GM19463 (cell line): Measurements from ENCODE around the gene GPR137C.
"Not testable (repeated sequence)": the region's sequence is repeated elsewhere in the genome, so short reads cannot be mapped to it uniquely, and the experiment has no call there.

Source experiments
- ATAC-seq: cut with Tn5 transposase; IDR thresholded peaks from one replicate; pipeline ENCODE4 v1.9.1; 2021; ENCODE audit warnings: mild to moderate bottlenecking, moderate library complexity; ENCODE audit not compliant: unreplicated experiment

Gene GPR137C

GRCh38 chr14:52558688-52559087, 6.1 kb downstream of the GPR137C start:
- no peak for ATAC-seq

- ATAC-seq, result no peak
These were observed 10.5 kb downstream of the GPR137C start for GRCh38 chr14:52563120-52563519.

GRCh38 chr14:52568454-52568853, 15.8 kb downstream of the GPR137C start:
- ATAC-seq, result not testable (repeated sequence)

GRCh38 chr14:52575858-52576257, 23.2 kb downstream of the GPR137C start:
- ATAC-seq, result no peak

GRCh38 chr14:52583544-52583943, 30.9 kb downstream of the GPR137C start:
- ATAC-seq, result no peak

- no peak for ATAC-seq
These were observed 37.0 kb downstream of the GPR137C start for GRCh38 chr14:52589646-52590045.

- ATAC-seq, result no peak
These were observed 37.7 kb downstream of the GPR137C start for GRCh38 chr14:52590318-52590717.

- ATAC-seq, result no peak
These were observed 43.7 kb downstream of the GPR137C start for GRCh38 chr14:52596320-52596719.

GRCh38 chr14:52596861-52597260, 44.2 kb downstream of the GPR137C start:
- no peak for ATAC-seq

- no peak for ATAC-seq
These were observed 45.9 kb downstream of the GPR137C start for GRCh38 chr14:52598568-52598967.

- ATAC-seq, result no peak
These were observed 47.3 kb downstream of the GPR137C start for GRCh38 chr14:52599974-52600373.

GRCh38 chr14:52602131-52602530, 49.5 kb downstream of the GPR137C start:
- no peak for ATAC-seq

GRCh38 chr14:52607061-52607460, 54.4 kb downstream of the GPR137C start:
- no peak for ATAC-seq

GRCh38 chr14:52609445-52610044, 56.9 kb downstream of the GPR137C start:
- no peak for ATAC-seq

- ATAC-seq, result no peak
These were observed 57.6 kb downstream of the GPR137C start for GRCh38 chr14:52610187-52610586.

- no peak for ATAC-seq
These were observed 66.0 kb downstream of the GPR137C start for GRCh38 chr14:52618602-52619001.

- no peak for ATAC-seq
These were observed 67.1 kb downstream of the GPR137C start for GRCh38 chr14:52619687-52620086.

- no peak for ATAC-seq
These were observed 87.5 kb downstream of the GPR137C start for GRCh38 chr14:52640137-52640536.

GRCh38 chr14:52641745-52642144, 89.1 kb downstream of the GPR137C start:
- ATAC-seq, result no peak

GRCh38 chr14:52649511-52649910, 96.9 kb downstream of the GPR137C start:
- ATAC-seq, result no peak

- no peak for ATAC-seq
These were observed 98.1 kb downstream of the GPR137C start for GRCh38 chr14:52650774-52651173.

GRCh38 chr14:52656905-52657304, 104.3 kb downstream of the GPR137C start:
- ATAC-seq, result no peak

GRCh38 chr14:52660325-52660724, 107.7 kb downstream of the GPR137C start:
- ATAC-seq, result no peak
